ENCODE data around the gene PKHD1.

PKHD1 gene

GRCh38 chr6:52087498-52087999 lies at the start of gene PKHD1:
Gene PKHD1, minus strand, starts transcription at chr6:52087613. Its CDS starts 2,680 bp downstream, at chr6:52084933.
- no peak for DNase-seq (ENCODE audit: low read depth)

GRCh38 chr6:52136934-52137467 lies 49.6 kb upstream of the PKHD1 start:
- DNase-seq (ENCODE audit: low read depth): no peak

GRCh38 chr6:52136055-52136454 lies 48.6 kb upstream of the PKHD1 start:
- no peak for DNase-seq (ENCODE audit: low read depth)

- no peak for DNase-seq (ENCODE audit: low read depth)
Observed at GRCh38 chr6:52135217-52135616, 47.8 kb upstream of the PKHD1 start.

GRCh38 chr6:52134011-52134410 lies 46.6 kb upstream of the PKHD1 start:
- no peak for DNase-seq (ENCODE audit: low read depth)

GRCh38 chr6:52133324-52133723 lies 45.9 kb upstream of the PKHD1 start:
- DNase-seq (ENCODE audit: low read depth): no peak

- no peak for DNase-seq (ENCODE audit: low read depth)
Observed at GRCh38 chr6:52132292-52132691, 44.9 kb upstream of the PKHD1 start.

- no peak for DNase-seq (ENCODE audit: low read depth)
Observed at GRCh38 chr6:52130440-52130839, 43.0 kb upstream of the PKHD1 start.

- no peak for DNase-seq (ENCODE audit: low read depth)
Observed at GRCh38 chr6:52127957-52128356, 40.5 kb upstream of the PKHD1 start.

GRCh38 chr6:52126231-52126630 lies 38.8 kb upstream of the PKHD1 start:
- no peak for DNase-seq (ENCODE audit: low read depth)

- DNase-seq (ENCODE audit: low read depth): no peak
Observed at GRCh38 chr6:52125572-52125971, 38.2 kb upstream of the PKHD1 start.

GRCh38 chr6:52125139-52125538 lies 37.7 kb upstream of the PKHD1 start:
- DNase-seq (ENCODE audit: low read depth): no peak

- no peak for DNase-seq (ENCODE audit: low read depth)
Observed at GRCh38 chr6:52124126-52125121, 37.0 kb upstream of the PKHD1 start.

GRCh38 chr6:52123251-52123650 lies 35.8 kb upstream of the PKHD1 start:
- no peak for DNase-seq (ENCODE audit: low read depth)

GRCh38 chr6:52117352-52117751 lies 29.9 kb upstream of the PKHD1 start:
- DNase-seq (ENCODE audit: low read depth): no peak

- DNase-seq (ENCODE audit: low read depth): no peak
Observed at GRCh38 chr6:52116605-52116948, 29.2 kb upstream of the PKHD1 start.

- DNase-seq (ENCODE audit: low read depth): no peak
Observed at GRCh38 chr6:52115891-52116604, 28.6 kb upstream of the PKHD1 start.

GRCh38 chr6:52115145-52115741 lies 27.8 kb upstream of the PKHD1 start:
- DNase-seq (ENCODE audit: low read depth): no peak

GRCh38 chr6:52109171-52109571 lies 21.8 kb upstream of the PKHD1 start:
- no peak for DNase-seq (ENCODE audit: low read depth)

- no peak for DNase-seq (ENCODE audit: low read depth)
Observed at GRCh38 chr6:52108128-52108527, 20.7 kb upstream of the PKHD1 start.

GRCh38 chr6:52106994-52107393 lies 19.6 kb upstream of the PKHD1 start:
- DNase-seq (ENCODE audit: low read depth): no peak

- no peak for DNase-seq (ENCODE audit: low read depth)
Observed at GRCh38 chr6:52104979-52105378, 17.6 kb upstream of the PKHD1 start.

All from stimulated activated CD8-positive, alpha-beta memory T cell treated with anti-CD3 and anti-CD28 coated beads, Interleukin-15, amount 100 ng/mL, for 24 hours (primary cell).